Measurements from ENCODE around the gene ASS1. TPM values are rescaled to one million over a fixed set of nuclear protein-coding genes. Genes with fewer than 3 reads are reported as not detected.
"Not testable (repeated sequence)": the region's sequence is repeated elsewhere in the genome, so short reads cannot be mapped to it uniquely, and the experiment has no call there.

Gene ASS1
- total RNA-seq, 1 donor from 2014 or later = 8.0 TPM

- intact Hi-C loops (cut with micrococcal nuclease) = no loop called here
Measured at GRCh38 chr9:130433947-130434262, 10.9 kb upstream of the ASS1 start.

GRCh38 chr9:130434656-130435055 is 10.1 kb upstream of the ASS1 start:
- intact Hi-C loops (cut with micrococcal nuclease) = not testable (repeated sequence)

- intact Hi-C loops (cut with micrococcal nuclease) = no loop called here
Measured at GRCh38 chr9:130437011-130437789, 7.6 kb upstream of the ASS1 start.

- intact Hi-C loops (cut with micrococcal nuclease) = no loop called here
Measured at GRCh38 chr9:130438382-130438981, 6.3 kb upstream of the ASS1 start.

- intact Hi-C loops (cut with micrococcal nuclease) = no loop called here
Measured at GRCh38 chr9:130441031-130441430, 3.7 kb upstream of the ASS1 start.

- intact Hi-C loops (cut with micrococcal nuclease) = no loop called here
Measured at GRCh38 chr9:130442746-130443455, 1.9 kb upstream of the ASS1 start.

DNA sequence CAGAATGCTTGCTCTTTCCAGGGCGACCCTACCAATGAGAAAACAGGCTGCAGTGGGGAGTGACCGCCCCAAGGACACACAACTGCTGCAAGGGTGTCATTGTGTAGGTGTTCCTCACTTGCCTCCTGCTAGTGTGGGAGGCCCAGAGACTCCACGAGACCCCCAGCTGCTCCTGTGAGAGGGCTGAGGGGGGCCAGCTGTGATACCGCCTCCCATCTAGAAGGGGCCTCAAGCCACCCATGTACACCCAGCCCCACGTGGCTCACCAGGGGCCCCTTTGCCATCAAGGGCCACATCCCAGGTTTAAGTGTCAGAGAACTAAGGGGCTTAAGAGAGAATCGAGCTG is 1.3 kb upstream of the ASS1 start:
- intact Hi-C loops (cut with micrococcal nuclease) = no loop called here

DNA sequence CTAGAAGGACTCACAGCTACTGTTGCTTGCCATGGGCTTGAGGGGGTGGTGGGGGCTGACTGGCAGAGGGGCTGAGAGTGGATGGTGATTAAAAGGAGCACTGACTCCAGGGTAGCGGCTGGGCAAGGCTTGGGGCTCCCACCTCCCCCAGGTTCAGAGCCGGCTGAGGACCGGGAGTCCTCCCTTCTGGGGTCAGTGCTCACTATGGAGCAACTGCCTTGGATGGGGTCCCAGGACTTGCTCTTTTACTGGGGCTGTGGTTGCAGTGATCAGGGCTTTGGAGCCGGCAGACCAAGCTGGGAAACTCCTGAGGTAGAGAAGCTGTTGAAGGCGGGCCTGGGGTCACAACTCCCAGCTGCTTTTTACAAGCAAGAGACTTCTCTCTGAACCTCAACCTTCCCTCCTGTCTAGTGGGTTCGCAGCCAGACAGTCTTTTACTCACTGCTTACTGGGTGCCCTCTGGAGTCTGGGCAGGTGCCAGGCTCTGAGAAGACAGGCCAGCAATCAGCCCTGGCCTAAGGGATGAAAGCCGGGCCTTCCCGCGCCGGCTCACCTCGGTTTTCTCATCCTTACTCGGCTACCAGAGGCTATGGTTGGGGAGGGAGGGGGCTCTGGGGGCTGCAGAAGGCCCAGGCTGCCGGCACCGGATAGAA is 795 bp upstream of the ASS1 start:
- intact Hi-C loops (cut with micrococcal nuclease) = no loop called here

- intact Hi-C loops (cut with micrococcal nuclease) = no loop called here
Measured at GRCh38 chr9:130445268-130445983, 665 bp downstream of the ASS1 start.

DNA sequence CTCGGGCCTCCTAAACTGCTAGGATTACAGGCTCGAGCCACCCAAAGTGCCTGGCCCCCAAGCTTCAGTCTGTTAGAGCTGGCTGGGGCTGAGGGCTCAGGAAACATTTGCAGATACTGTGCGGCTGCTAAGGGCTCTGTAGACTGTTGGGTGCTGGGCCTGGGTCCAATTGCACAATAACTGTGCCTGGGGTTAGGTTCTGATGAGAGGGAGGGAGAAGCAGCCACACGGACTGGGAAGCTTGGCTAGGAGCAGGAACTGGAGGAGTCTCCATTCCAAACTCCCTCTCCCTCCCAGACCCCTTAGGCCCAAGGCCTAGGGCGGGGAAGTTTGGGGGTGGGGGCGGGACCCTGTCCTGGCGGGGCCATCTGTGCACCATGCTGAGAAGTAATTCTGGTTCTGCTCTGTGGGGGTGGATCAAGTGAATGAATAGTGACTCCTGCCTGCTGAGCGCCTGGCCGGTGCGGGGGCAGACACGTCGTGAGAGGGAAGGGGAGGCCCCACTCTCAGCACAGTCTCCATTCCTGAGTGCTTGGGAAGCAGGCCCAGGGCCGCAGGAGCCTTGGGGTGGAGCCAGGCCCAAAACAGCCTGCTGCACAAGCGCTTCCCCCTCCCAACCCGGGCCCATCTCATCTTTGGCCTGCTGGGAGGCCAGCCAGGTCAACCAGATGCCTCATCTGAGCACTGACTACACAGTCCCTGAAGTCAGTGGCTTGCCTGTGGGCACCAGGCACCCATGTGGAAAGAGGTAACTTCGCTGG is 1.5 kb downstream of the ASS1 start:
- intact Hi-C loops (cut with micrococcal nuclease) = no loop called here

DNA sequence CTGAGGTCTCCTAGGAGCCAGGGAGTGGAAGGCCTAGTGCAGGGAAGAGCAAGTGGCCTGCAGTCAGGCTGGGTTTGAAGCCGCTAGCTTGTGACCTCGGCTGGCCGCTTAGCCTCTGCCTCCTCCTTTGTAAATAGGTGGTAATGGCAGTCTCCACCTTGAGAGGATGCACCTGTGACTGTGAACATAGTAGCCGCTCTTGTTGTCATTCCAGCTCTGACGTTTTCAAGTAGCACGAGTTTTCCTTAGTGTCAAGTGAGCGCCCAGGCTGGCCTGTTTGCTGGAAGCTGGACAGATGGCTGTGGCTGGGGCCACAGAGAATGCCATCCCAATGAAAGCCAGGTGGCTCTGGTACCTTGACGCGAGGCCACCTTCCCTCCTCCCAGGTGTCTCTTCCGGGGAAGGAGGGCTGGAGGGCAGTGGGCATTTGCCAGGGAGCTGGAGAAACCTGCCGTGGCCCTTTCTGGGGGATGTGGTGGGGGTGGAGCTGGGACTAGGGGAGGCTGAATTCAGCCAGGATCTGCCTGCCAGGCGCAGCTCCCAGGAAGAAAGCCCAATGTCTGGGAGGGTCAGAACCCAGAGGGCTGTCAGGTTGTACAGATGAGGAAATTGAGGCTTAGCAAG is 2.5 kb downstream of the ASS1 start:
- intact Hi-C loops (cut with micrococcal nuclease) = no loop called here

DNA sequence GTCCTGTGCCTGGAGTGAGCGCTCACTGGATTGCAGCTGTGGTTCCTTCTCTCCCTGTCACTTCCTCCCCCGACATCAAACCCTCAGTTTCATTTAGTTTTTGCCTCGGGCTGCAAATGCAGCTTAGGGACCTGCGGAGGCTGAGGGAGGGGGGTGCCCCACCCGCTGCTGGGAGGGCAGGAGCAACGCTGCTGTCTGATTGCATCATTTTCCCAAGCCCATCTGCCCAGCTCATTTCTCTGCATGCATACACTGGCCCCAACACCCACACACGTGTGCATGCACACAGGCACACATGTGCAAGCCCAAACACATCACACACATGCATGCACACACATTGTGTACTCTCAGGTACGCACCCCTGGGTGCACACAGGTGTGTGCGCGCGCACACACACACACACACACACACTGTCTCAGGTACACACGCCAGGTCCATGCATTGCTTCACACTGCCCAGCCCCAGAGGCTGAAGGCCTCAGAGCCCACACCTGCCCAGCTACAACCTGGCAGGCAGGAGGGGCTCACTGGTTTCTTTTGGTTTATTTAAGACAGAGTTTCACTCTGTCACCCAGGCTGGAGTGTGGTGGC is 3.4 kb downstream of the ASS1 start:
- intact Hi-C loops (cut with micrococcal nuclease) = no loop called here

DNA sequence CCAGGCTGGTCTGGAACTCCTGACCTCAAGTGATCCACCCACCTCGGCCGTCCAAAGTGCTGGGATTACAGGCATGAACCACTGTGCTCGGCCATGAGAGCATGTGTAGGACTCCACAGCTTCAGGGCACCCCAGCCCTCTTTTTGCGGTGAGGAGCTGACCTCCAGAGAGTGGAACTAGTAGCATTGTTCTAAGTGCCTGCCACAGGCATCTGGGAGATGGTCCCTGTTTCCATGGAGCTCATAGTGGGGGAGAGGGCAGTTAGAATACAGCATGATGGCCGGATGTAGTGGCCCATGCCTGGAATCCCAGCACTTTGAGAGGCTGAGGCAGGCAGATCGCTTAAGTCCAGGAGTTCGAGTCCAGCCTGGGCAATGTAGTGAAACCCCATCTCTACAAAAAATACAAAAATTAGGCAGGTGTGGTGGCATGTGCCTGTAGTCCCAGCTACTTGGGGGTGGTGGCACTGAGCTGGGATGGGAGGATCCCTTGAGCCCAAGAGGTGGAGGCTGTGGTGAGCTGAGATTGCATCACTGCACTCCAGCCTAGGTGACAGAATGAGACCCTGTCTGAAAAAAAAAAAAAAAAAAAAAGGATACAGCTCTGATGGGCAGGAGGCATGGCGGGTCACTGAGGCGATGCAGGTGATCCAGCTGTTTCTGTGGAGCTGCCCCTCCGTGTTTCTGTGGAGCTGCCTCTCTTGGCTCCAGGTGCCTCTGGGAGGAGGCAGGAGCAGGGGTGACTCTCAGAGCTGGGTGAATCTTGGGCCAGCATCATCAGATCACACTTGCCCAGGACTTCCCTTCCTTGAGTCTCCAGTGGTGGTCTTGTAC is 4.2 kb downstream of the ASS1 start:
- intact Hi-C loops (cut with micrococcal nuclease) = no loop called here

GRCh38 chr9:130450344-130451003 is 5.7 kb downstream of the ASS1 start:
- intact Hi-C loops (cut with micrococcal nuclease) = no loop called here

DNA sequence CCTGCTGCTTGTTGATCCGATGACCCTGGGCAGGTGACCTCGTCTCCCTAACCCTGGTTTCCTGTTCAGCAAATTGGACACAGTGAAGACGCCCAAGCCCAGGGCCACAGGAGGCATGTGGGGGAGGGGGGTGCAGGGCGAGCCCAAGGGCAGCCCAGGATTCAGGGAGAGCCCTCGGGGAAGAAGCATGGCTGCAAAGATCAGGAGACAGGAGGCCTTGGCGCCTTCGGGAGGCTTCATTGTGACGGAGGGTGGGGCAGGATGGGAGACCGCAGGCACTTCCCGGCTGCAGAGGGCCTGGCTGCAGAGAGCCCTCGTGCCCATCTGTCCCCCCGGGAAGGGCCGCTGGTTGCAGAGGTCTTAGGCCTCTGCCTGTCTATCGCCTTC is 6.2 kb downstream of the ASS1 start:
- intact Hi-C loops (cut with micrococcal nuclease) = no loop called here

- intact Hi-C loops (cut with micrococcal nuclease) = no loop called here
Measured at GRCh38 chr9:130451509-130452388, 7.0 kb downstream of the ASS1 start.

GRCh38 chr9:130452835-130453234 is 8.1 kb downstream of the ASS1 start:
- intact Hi-C loops (cut with micrococcal nuclease) = no loop called here

DNA sequence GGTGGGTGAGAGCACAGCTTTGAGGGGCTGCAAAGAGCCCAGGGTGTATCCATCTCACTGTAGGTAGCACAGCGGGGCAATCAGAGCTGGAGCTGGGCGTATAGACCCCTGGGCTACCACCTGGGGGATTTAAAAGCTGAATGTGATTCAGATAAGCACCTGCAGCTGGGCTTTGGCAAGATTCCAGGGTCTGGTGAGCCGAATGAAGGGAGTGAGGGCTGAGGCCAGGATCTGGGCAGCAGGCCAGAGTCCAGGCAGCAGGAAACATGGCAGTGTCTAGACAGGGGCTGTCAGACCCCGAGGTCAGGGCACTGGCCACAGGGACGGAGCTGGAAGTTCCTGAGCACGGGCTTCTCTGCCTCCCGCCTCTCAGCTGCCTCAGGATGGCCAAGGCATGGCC is 8.7 kb downstream of the ASS1 start:
- intact Hi-C loops (cut with micrococcal nuclease) = no loop called here
